ENCODE results near the gene NAP1L4.
A peak's percentile ranks its signal among the peaks of the same experiment; 100 is the strongest.

Gene NAP1L4

DNA sequence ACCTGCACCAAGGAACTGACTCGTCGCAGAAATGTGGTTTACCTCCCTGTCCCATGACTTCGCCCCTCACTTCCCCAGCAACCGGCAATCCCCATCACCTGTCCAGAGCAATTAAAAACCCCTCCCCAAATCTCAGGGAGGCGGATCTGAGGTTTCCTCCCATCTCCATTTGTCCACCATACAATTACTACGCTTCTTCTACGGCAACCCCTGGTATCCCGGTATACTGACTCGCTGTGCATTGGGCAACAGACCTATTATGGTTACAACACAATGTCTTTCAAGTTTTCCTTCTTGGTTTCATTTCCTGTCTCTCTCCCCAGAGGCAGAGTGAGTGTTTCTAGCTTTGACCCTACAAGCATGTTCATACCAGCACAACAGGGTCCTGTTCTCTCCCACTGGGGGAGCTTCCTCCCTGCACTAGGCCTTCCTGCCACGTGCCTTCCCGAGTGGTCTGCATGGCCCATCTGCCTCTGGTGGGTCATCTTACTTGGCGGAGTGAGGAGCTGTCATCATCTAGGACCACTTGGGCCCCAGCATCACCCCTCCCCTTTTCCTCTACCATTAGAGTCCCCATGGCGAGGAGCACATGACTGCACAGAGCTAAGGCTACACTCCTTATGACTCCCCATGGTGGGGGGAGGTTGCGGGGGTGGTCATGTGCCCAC, 30.3 kb upstream of the NAP1L4 start:
- no peaks in the 10 kb centered on the region for H3K27me3 ChIP-seq (replicated peaks; ENCODE audit: control insufficient read depth, insufficient read depth, low read length)
- TF ChIP-seq, protein P1, sequence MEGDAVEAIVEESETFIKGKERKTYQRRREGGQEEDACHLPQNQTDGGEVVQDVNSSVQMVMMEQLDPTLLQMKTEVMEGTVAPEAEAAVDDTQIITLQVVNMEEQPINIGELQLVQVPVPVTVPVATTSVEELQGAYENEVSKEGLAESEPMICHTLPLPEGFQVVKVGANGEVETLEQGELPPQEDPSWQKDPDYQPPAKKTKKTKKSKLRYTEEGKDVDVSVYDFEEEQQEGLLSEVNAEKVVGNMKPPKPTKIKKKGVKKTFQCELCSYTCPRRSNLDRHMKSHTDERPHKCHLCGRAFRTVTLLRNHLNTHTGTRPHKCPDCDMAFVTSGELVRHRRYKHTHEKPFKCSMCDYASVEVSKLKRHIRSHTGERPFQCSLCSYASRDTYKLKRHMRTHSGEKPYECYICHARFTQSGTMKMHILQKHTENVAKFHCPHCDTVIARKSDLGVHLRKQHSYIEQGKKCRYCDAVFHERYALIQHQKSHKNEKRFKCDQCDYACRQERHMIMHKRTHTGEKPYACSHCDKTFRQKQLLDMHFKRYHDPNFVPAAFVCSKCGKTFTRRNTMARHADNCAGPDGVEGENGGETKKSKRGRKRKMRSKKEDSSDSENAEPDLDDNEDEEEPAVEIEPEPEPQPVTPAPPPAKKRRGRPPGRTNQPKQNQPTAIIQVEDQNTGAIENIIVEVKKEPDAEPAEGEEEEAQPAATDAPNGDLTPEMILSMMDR (IDR thresholded peaks at IDR 0.05; ENCODE audit: insufficient read depth, low read length, poor library complexity, severe bottlenecking) = no peak
- peak; percentile 35 for DNase-seq (ENCODE audit: extremely low read depth, insufficient read length)
- peaks cover 31% of the 10 kb centered on the region for H3K36me3 ChIP-seq (ENCODE audit: control insufficient read depth, insufficient read depth, low read length)
- no peak overlapping the region for H3K4me3 ChIP-seq (replicated peaks; ENCODE audit: low read depth, low read length)

- TF ChIP-seq, protein P1 (IDR thresholded peaks at IDR 0.05; ENCODE audit: insufficient read depth, low read length, poor library complexity, severe bottlenecking) = peak; percentile 68
- Histone ChIP-seq H3K36me3 (ENCODE audit: control insufficient read depth, insufficient read depth, low read length) (peaks cover 30% of the 10 kb centered on the region), H3K4me3 (replicated peaks; ENCODE audit: low read depth, low read length) (no peak overlapping the region), H3K27me3 (replicated peaks; ENCODE audit: control insufficient read depth, insufficient read depth, low read length) (no peaks in the 10 kb centered on the region)
- no peak for DNase-seq (ENCODE audit: extremely low read depth, insufficient read length)
These were observed 29.0 kb upstream of the NAP1L4 start for GRCh38 chr11:3021125-3021524.

- peaks cover 36% of the 10 kb centered on the region for H3K36me3 ChIP-seq (ENCODE audit: control insufficient read depth, insufficient read depth, low read length)
- TF ChIP-seq, protein P1 (IDR thresholded peaks at IDR 0.05; ENCODE audit: insufficient read depth, low read length, poor library complexity, severe bottlenecking) = no peak
- no peaks in the 10 kb centered on the region for H3K27me3 ChIP-seq (replicated peaks; ENCODE audit: control insufficient read depth, insufficient read depth, low read length)
- no peak for DNase-seq (ENCODE audit: extremely low read depth, insufficient read length)
- no peak overlapping the region for H3K4me3 ChIP-seq (replicated peaks; ENCODE audit: low read depth, low read length)
These were observed 27.9 kb upstream of the NAP1L4 start for GRCh38 chr11:3020011-3020410.

- peaks cover 35% of the 10 kb centered on the region for H3K36me3 ChIP-seq (ENCODE audit: control insufficient read depth, insufficient read depth, low read length)
These were observed 26.5 kb upstream of the NAP1L4 start for GRCh38 chr11:3018596-3018995.

DNA sequence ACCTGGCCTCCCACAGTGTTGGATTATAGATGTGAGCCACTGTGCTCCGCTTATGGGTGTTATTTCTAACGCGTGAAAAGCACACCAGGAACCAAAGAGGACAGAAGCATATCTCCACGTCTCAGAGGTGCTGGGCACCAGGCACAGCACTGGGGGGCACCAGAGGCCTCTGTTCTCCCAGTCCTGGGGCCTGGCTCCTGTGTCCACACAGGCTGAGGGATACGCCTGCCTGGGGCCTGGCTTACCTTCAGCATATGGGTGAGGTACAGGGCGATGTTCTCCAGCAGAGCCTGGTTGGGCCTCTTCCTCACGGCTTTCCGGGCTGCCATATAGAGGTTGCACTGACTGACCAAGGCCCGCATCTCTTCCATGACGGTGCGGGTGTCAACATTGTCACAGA, 24.7 kb upstream of the NAP1L4 start:
- Histone ChIP-seq H3K36me3 (ENCODE audit: control insufficient read depth, insufficient read depth, low read length) (peaks cover 41% of the 10 kb centered on the region), H3K27me3 (replicated peaks; ENCODE audit: control insufficient read depth, insufficient read depth, low read length) (no peaks in the 10 kb centered on the region), H3K4me3 (replicated peaks; ENCODE audit: low read depth, low read length) (no peak overlapping the region)
- TF ChIP-seq, protein P1 (IDR thresholded peaks at IDR 0.05; ENCODE audit: insufficient read depth, low read length, poor library complexity, severe bottlenecking) = no peak
- no peak for DNase-seq (ENCODE audit: extremely low read depth, insufficient read length)

More at GRCh38 chr11:3018596-3018995, 26.5 kb upstream of the NAP1L4 start:
- DNase-seq (ENCODE audit: extremely low read depth, insufficient read length) = no peak
- Histone ChIP-seq H3K27me3 (replicated peaks; ENCODE audit: control insufficient read depth, insufficient read depth, low read length) (no peaks in the 10 kb centered on the region), H3K4me3 (replicated peaks; ENCODE audit: low read depth, low read length) (no peak overlapping the region)
- TF ChIP-seq, protein P1 (IDR thresholded peaks at IDR 0.05; ENCODE audit: insufficient read depth, low read length, poor library complexity, severe bottlenecking) = no peak

GRCh38 chr11:3015796-3016195, 23.7 kb upstream of the NAP1L4 start:
- DNase-seq (ENCODE audit: extremely low read depth, insufficient read length) = no peak
- peaks cover 45% of the 10 kb centered on the region for H3K36me3 ChIP-seq (ENCODE audit: control insufficient read depth, insufficient read depth, low read length)
- no peak overlapping the region for H3K4me3 ChIP-seq (replicated peaks; ENCODE audit: low read depth, low read length)
- TF ChIP-seq, protein P1 (IDR thresholded peaks at IDR 0.05; ENCODE audit: insufficient read depth, low read length, poor library complexity, severe bottlenecking) = no peak
- H3K27me3 ChIP-seq (replicated peaks; ENCODE audit: control insufficient read depth, insufficient read depth, low read length) = no peaks in the 10 kb centered on the region
